ENCODE data around the gene MYH10.

DNA sequence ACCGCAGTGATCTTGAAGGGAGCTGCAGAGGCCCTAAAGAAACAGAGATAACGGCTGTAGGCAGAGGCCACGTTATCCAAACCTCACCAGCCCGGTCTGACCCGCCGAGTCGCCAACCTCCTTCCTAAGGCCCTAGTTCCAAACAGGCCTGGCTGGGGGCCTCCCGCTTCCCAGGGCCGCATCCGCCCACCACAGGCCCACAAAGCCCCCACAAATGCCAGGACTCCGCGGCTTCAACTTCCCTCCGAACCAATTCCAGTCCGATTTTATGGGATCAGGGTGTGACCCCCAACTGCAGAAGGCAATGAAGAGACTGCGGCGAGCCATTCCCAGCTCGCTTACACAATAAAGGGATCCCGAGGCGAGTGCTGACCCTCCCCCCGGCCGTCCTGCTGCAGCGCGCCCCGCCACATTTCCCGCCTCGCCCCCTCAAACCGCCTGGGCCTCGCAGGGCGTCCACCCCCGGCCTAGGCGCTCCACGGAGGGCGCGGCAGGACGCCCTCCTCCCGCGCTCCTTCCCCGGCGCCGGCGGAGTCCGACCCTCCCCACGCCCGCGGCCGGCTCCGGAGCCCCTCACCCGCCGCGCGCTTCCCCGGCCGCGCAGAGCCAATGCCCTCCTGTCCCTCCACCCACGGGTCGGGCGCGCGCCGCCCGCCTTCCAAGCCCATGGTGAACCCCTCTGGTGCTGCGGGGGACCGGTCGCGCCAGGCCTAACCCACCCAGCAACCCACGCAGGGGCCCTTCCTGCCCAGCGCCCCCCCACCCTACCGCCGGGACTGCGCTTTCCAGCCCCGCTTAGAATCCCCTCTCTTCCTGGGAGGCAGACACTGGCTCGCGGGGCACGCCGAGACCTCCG, 926 bp downstream of the MYH10 start:
- TF ChIP-seq CTCF (IDR thresholded peaks at IDR 0.05; ENCODE audit: borderline replicate concordance, extremely low read depth, low read length, poor library complexity, severe bottlenecking) (no peak), EZH2 (IDR thresholded peaks at IDR 0.05; ENCODE audit: borderline replicate concordance, low read depth, low read length, severe bottlenecking) (no peak)

Measured in DND-41 (cell line).